ENCODE measurements around the gene BFSP2. TPM values are rescaled to one million over a fixed set of nuclear protein-coding genes. Genes with fewer than 3 reads are reported as not detected.

Gene BFSP2
- polyA plus RNA-seq, 4 donors: 0.14 to 0.56 (median 0.22) TPM; not detected in 1

- no peak for DNase-seq (ENCODE audit: low read depth in 4 of 4, low spot score in 2 of 4)
Observed at GRCh38 chr3:133383175-133383574, 16.7 kb upstream of the BFSP2 start.

GRCh38 chr3:133383741-133384140, 16.1 kb upstream of the BFSP2 start:
- DNase-seq (ENCODE audit: low read depth in 4 of 4, low spot score in 2 of 4): no peak

GRCh38 chr3:133384331-133385027, 15.4 kb upstream of the BFSP2 start:
- peak; percentile 42 to 61 (median 46) for DNase-seq (ENCODE audit: low read depth in 4 of 4, low spot score in 2 of 4)

GRCh38 chr3:133386876-133387275, 13.0 kb upstream of the BFSP2 start:
- no peak for DNase-seq (ENCODE audit: low read depth in 4 of 4, low spot score in 2 of 4)

GRCh38 chr3:133387341-133387740, 12.5 kb upstream of the BFSP2 start:
- no peak for DNase-seq (ENCODE audit: low read depth in 4 of 4, low spot score in 2 of 4)

GRCh38 chr3:133388696-133389395, 11.0 kb upstream of the BFSP2 start:
- DNase-seq (ENCODE audit: low read depth in 4 of 4, low spot score in 2 of 4): no peak

GRCh38 chr3:133390715-133391114, 9.1 kb upstream of the BFSP2 start:
- no peak for DNase-seq (ENCODE audit: low read depth in 4 of 4, low spot score in 2 of 4)

- no peak for DNase-seq (ENCODE audit: low read depth in 4 of 4, low spot score in 2 of 4)
Observed at GRCh38 chr3:133393204-133393603, 6.7 kb upstream of the BFSP2 start.

GRCh38 chr3:133393691-133394474, 6.0 kb upstream of the BFSP2 start:
- no peak for DNase-seq (ENCODE audit: low read depth in 4 of 4, low spot score in 2 of 4)

GRCh38 chr3:133394561-133395311, 5.1 kb upstream of the BFSP2 start:
- DNase-seq (ENCODE audit: low read depth in 4 of 4, low spot score in 2 of 4): no peak

- DNase-seq (ENCODE audit: low read depth in 4 of 4, low spot score in 2 of 4): no peak
Observed at GRCh38 chr3:133396906-133397305, 3.0 kb upstream of the BFSP2 start.

GRCh38 chr3:133401374-133402135, 1.7 kb downstream of the BFSP2 start:
- no peak for DNase-seq (ENCODE audit: low read depth in 4 of 4, low spot score in 2 of 4)

GRCh38 chr3:133404920-133405319, 5.1 kb downstream of the BFSP2 start:
- DNase-seq (ENCODE audit: low read depth in 4 of 4, low spot score in 2 of 4): no peak

- DNase-seq (ENCODE audit: low read depth in 4 of 4, low spot score in 2 of 4): no peak
Observed at GRCh38 chr3:133408366-133408765, 8.5 kb downstream of the BFSP2 start.

GRCh38 chr3:133408961-133409360, 9.1 kb downstream of the BFSP2 start:
- DNase-seq (ENCODE audit: low read depth in 4 of 4, low spot score in 2 of 4): no peak

GRCh38 chr3:133410191-133410892, 10.5 kb downstream of the BFSP2 start:
- DNase-seq (ENCODE audit: low read depth in 4 of 4, low spot score in 2 of 4): no peak

GRCh38 chr3:133412183-133413132, 12.6 kb downstream of the BFSP2 start:
- DNase-seq (ENCODE audit: low read depth in 4 of 4, low spot score in 2 of 4): no peak
